HepG2 (cell line): ENCODE measurements around the gene UBXN1. TPM values are rescaled to one million over a fixed set of nuclear protein-coding genes. Genes with fewer than 3 reads are reported as not detected.

Experiments
- FOXP1 ChIP-seq, 2 experiments: fragments of 450-650 bp in 1 of 2; IDR thresholded peaks; 2 replicates each; pipeline ENCODE4 v1.6.1; 2017 to 2018; ENCODE audit warnings: antibody characterized with exemption in 1 of 2
- MTF1 ChIP-seq: sonication (generic); formaldehyde crosslinking; IDR thresholded peaks from 2 replicates; pipeline ENCODE4 v1.5.0; 2020; ENCODE audit warnings: missing genetic modification reagents
- MXD4 ChIP-seq: IDR thresholded peaks from 2 replicates; pipeline ENCODE4 v1.6.1; 2016; ENCODE audit warnings: mild to moderate bottlenecking, missing biosample characterization, missing genetic modification reagents
- PPARG ChIP-seq: conservative IDR thresholded peaks from 2 replicates; pipeline ENCODE4 v1.6.1; 2016; ENCODE audit warnings: missing biosample characterization, missing genetic modification reagents
- PRPF4 ChIP-seq: fragments of 200-400 bp; formaldehyde crosslinking; IDR thresholded peaks from 2 replicates; pipeline ENCODE4 v1.6.1; 2016; ENCODE audit warnings: low read length, low read depth; ENCODE audit not compliant: poor library complexity, severe bottlenecking
- SUZ12 ChIP-seq: fragments of 150-350 bp; IDR thresholded peaks from 2 replicates; pipeline ENCODE4 v1.6.1; 2014; ENCODE audit warnings: low read depth, low read length
- ZNF337 ChIP-seq: sonication (generic); formaldehyde crosslinking; IDR thresholded peaks from 2 replicates; pipeline ENCODE4 v1.5.1; 2020; ENCODE audit warnings: missing genetic modification reagents, low read depth, mild to moderate bottlenecking, borderline replicate concordance
- ZNF792 ChIP-seq: IDR thresholded peaks from 2 replicates; pipeline ENCODE4 v1.6.1; 2016
- polyA plus RNA-seq, 8 experiments: library from polyadenylated mRNA; depleted of rRNA in 3 of 8; stranded (reverse) in 7 of 8; unstranded in 1 of 8; fragments of >200 nt; fragmentation: Illumina TruSeq in 4 of 8; extraction: Trizol in 4 of 8; gene quantifications; 2 replicates each; pipeline versions ENCODE4 v1.2.1 to v1.2.3, GENCODE V29; 2011 to 2016; ENCODE audit warnings: low read depth in 4 of 8, missing spikeins in 1 of 8, mixed read lengths in 1 of 8; ENCODE audit not compliant: insufficient read depth in 1 of 8
- total RNA-seq, 5 experiments: library from RNA; depleted of rRNA; stranded (reverse); fragments of >200 nt; fragmentation: Illumina TruSeq; extraction: Trizol; gene quantifications; 2 replicates each; pipeline ENCODE4 v1.2.3, GENCODE V29; 2016; ENCODE audit warnings: low read depth in 1 of 5
- TF ChIP-seq, protein P1 (sequence below): sonication (generic); formaldehyde crosslinking; IDR thresholded peaks from 2 replicates; pipeline ENCODE4 v1.4.0; 2020; ENCODE audit warnings: missing genetic modification reagents
- TF ChIP-seq, protein P2 (sequence below): IDR thresholded peaks from 2 replicates; pipeline ENCODE4 v1.6.1; 2016; ENCODE audit warnings: missing biosample characterization, missing genetic modification reagents, low read depth
- TF ChIP-seq, protein P3 (sequence below): sonication (generic); formaldehyde crosslinking; IDR thresholded peaks from 2 replicates; pipeline ENCODE4 v1.4.0; 2020; ENCODE audit warnings: missing genetic modification reagents
- TF ChIP-seq, protein P4 (sequence below): sonication (generic); formaldehyde crosslinking; IDR thresholded peaks from 2 replicates; pipeline ENCODE4 v1.5.1; 2020; ENCODE audit warnings: mild to moderate bottlenecking, missing genetic modification reagents, borderline replicate concordance
- TF ChIP-seq, protein P5 (sequence below): IDR thresholded peaks from 2 replicates; pipeline ENCODE4 v1.6.1; 2016; ENCODE audit warnings: control low read depth
- TF ChIP-seq, protein P6 (sequence below): sonication (generic); formaldehyde crosslinking; IDR thresholded peaks from 2 replicates; pipeline ENCODE4 v1.4.0; 2020; ENCODE audit warnings: mild to moderate bottlenecking, missing genetic modification reagents

Gene UBXN1
- total and polyA plus RNA-seq, 2 of the 13 experiments (the other 11 are each of a cell fraction or from before 2014, with no cell fraction given), result 47.5 to 52.4 TPM

DNA sequence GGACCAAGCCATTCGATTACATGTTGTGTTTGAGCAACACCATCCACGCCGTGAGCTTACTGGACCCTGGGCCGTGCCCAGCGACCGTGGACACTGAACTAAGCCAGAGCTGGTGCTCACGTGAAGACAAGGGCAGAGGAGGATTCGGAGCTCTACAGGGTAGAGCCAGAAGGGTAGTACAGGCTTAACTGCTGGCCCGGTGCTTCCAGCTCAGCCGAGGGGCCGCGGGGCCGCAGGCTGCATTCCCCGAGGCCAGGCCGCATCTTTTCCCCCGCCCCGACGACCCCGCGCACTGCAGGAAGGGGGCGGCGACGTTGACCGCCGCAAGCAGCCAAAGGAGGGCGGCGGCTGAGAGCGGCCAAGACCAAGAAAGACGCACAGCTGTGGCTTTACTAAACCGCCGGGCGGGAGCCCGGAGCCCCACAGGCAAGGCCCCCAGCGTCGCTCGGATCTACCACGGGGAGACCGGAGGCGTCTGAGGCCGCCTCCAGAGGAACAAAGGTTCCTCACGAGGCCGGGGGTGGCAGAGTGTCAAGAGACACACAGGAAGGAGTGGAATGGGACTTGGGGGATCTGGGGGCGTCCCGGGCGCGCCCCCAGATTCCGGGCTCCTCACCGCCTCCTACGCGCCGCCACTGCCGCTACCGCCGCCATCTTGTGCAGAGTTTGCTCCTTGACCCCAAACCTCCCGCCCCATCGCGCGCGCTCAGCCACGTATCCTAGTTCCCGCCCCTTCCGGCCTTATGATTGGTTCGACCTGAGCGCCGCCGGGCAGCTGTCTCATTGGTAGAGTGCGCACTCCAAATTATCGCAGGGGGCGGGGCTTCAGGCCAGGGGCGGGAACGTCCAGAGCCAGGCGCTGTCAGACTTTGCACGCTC, 32.7 kb downstream of the UBXN1 start, which contains the start of gene GANAB (continued):
- TF ChIP-seq, protein P1, sequence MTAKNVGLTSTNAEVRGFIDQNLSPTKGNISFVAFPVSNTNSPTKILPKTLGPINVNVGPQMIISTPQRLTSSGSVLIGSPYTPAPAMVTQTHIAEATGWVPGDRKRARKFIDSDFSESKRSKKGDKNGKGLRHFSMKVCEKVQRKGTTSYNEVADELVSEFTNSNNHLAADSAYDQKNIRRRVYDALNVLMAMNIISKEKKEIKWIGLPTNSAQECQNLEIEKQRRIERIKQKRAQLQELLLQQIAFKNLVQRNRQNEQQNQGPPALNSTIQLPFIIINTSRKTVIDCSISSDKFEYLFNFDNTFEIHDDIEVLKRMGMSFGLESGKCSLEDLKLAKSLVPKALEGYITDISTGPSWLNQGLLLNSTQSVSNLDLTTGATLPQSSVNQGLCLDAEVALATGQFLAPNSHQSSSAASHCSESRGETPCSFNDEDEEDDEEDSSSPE, result peak; percentile 91
- TF ChIP-seq, protein P2, sequence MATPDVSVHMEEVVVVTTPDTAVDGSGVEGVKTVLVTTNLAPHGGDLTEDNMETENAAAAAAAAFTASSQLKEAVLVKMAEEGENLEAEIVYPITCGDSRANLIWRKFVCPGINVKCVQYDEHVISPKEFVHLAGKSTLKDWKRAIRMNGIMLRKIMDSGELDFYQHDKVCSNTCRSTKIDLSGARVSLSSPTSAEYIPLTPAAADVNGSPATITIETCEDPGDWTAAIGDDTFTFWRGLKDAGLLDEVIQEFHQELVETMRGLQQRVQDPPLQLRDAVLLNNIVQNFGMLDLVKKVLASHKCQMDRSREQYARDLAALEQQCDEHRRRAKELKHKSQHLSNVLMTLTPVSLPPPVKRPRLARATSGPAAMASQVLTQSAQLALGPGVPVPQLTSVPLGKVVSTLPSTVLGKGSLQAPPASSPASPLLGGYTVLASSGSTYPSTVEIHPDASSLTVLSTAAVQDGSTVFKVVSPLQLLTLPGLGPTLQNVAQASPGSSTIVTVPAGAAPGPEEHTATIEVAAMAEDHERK (CRISPR knock-in tag), result peak; percentile 55
- TF ChIP-seq SUZ12 (no peak), PPARG (CRISPR knock-in tag) (no peak), ZNF337 (CRISPR knock-in tag) (0 out of 2 replicates have a peak, but pooled peaks have one; percentile 24), FOXP1 (IDR thresholded peaks at IDR 0.05) (no peak), FOXP1 (CRISPR knock-in tag; IDR thresholded peaks at IDR 0.05) (no peak), PRPF4 (no peak), MTF1 (no peak), ZNF792 (CRISPR knock-in tag) (no peak; the same call in 1 of the 2 replicates), MXD4 (peak; percentile 78; the same call in 1 of the 2 replicates)
- TF ChIP-seq, protein P3, sequence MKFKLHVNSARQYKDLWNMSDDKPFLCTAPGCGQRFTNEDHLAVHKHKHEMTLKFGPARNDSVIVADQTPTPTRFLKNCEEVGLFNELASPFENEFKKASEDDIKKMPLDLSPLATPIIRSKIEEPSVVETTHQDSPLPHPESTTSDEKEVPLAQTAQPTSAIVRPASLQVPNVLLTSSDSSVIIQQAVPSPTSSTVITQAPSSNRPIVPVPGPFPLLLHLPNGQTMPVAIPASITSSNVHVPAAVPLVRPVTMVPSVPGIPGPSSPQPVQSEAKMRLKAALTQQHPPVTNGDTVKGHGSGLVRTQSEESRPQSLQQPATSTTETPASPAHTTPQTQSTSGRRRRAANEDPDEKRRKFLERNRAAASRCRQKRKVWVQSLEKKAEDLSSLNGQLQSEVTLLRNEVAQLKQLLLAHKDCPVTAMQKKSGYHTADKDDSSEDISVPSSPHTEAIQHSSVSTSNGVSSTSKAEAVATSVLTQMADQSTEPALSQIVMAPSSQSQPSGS, result peak; percentile 19; the same call in 1 of the 2 replicates
- TF ChIP-seq, protein P4, sequence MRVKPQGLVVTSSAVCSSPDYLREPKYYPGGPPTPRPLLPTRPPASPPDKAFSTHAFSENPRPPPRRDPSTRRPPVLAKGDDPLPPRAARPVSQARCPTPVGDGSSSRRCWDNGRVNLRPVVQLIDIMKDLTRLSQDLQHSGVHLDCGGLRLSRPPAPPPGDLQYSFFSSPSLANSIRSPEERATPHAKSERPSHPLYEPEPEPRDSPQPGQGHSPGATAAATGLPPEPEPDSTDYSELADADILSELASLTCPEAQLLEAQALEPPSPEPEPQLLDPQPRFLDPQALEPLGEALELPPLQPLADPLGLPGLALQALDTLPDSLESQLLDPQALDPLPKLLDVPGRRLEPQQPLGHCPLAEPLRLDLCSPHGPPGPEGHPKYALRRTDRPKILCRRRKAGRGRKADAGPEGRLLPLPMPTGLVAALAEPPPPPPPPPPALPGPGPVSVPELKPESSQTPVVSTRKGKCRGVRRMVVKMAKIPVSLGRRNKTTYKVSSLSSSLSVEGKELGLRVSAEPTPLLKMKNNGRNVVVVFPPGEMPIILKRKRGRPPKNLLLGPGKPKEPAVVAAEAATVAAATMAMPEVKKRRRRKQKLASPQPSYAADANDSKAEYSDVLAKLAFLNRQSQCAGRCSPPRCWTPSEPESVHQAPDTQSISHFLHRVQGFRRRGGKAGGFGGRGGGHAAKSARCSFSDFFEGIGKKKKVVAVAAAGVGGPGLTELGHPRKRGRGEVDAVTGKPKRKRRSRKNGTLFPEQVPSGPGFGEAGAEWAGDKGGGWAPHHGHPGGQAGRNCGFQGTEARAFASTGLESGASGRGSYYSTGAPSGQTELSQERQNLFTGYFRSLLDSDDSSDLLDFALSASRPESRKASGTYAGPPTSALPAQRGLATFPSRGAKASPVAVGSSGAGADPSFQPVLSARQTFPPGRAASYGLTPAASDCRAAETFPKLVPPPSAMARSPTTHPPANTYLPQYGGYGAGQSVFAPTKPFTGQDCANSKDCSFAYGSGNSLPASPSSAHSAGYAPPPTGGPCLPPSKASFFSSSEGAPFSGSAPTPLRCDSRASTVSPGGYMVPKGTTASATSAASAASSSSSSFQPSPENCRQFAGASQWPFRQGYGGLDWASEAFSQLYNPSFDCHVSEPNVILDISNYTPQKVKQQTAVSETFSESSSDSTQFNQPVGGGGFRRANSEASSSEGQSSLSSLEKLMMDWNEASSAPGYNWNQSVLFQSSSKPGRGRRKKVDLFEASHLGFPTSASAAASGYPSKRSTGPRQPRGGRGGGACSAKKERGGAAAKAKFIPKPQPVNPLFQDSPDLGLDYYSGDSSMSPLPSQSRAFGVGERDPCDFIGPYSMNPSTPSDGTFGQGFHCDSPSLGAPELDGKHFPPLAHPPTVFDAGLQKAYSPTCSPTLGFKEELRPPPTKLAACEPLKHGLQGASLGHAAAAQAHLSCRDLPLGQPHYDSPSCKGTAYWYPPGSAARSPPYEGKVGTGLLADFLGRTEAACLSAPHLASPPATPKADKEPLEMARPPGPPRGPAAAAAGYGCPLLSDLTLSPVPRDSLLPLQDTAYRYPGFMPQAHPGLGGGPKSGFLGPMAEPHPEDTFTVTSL (CRISPR knock-in tag), result peak; percentile 27; the same call in 1 of the 2 replicates
- TF ChIP-seq, protein P5, sequence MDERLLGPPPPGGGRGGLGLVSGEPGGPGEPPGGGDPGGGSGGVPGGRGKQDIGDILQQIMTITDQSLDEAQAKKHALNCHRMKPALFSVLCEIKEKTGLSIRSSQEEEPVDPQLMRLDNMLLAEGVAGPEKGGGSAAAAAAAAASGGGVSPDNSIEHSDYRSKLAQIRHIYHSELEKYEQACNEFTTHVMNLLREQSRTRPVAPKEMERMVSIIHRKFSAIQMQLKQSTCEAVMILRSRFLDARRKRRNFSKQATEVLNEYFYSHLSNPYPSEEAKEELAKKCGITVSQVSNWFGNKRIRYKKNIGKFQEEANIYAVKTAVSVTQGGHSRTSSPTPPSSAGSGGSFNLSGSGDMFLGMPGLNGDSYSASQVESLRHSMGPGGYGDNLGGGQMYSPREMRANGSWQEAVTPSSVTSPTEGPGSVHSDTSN (CRISPR knock-in tag), result no peak
- TF ChIP-seq, protein P6, sequence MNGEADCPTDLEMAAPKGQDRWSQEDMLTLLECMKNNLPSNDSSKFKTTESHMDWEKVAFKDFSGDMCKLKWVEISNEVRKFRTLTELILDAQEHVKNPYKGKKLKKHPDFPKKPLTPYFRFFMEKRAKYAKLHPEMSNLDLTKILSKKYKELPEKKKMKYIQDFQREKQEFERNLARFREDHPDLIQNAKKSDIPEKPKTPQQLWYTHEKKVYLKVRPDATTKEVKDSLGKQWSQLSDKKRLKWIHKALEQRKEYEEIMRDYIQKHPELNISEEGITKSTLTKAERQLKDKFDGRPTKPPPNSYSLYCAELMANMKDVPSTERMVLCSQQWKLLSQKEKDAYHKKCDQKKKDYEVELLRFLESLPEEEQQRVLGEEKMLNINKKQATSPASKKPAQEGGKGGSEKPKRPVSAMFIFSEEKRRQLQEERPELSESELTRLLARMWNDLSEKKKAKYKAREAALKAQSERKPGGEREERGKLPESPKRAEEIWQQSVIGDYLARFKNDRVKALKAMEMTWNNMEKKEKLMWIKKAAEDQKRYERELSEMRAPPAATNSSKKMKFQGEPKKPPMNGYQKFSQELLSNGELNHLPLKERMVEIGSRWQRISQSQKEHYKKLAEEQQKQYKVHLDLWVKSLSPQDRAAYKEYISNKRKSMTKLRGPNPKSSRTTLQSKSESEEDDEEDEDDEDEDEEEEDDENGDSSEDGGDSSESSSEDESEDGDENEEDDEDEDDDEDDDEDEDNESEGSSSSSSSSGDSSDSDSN (CRISPR knock-in tag), result peak; percentile 81
